WTC11 (cell line): ENCODE data around the gene IL1RAPL1.

ENCODE experiments used
- CBFB ChIP-seq: sonication (generic); formaldehyde crosslinking; IDR thresholded peaks from 2 replicates; pipeline ENCODE4 v1.8.1; 2022; ENCODE audit warnings: mild to moderate bottlenecking, low read depth, missing genetic modification reagents
- CREB1 ChIP-seq: sonication (generic); formaldehyde crosslinking; IDR thresholded peaks from 2 replicates; pipeline ENCODE4 v1.8.0; 2023; ENCODE audit warnings: mild to moderate bottlenecking, missing genetic modification reagents
- CREM ChIP-seq: sonication (generic); formaldehyde crosslinking; IDR thresholded peaks from 2 replicates; pipeline ENCODE4 v1.8.1; 2022; ENCODE audit warnings: mild to moderate bottlenecking, missing genetic modification reagents, moderate library complexity
- CTCF ChIP-seq: fragments of 200-600 bp; IDR thresholded peaks from 2 replicates; pipeline ENCODE4 v1.8.0; 2022; ENCODE audit warnings: antibody characterized with exemption
- FOXP1 ChIP-seq: sonication (generic); formaldehyde crosslinking; IDR thresholded peaks from 2 replicates; pipeline ENCODE4 v1.8.0; 2022; ENCODE audit warnings: missing genetic modification reagents, mild to moderate bottlenecking, moderate library complexity, borderline replicate concordance
- GABPB1 ChIP-seq: sonication (generic); formaldehyde crosslinking; IDR thresholded peaks from 2 replicates; pipeline ENCODE4 v1.8.1; 2023; ENCODE audit warnings: mild to moderate bottlenecking, missing genetic modification reagents
- NFYB ChIP-seq: sonication (generic); formaldehyde crosslinking; conservative IDR thresholded peaks from 2 replicates; pipeline ENCODE4 v1.8.0; 2022; ENCODE audit warnings: low read depth, missing genetic modification reagents
- SP1 ChIP-seq: sonication (generic); formaldehyde crosslinking; conservative IDR thresholded peaks from 2 replicates; pipeline ENCODE4 v1.8.1; 2022; ENCODE audit warnings: missing genetic modification reagents
- TF ChIP-seq, protein P1 (sequence below): sonication (generic); formaldehyde crosslinking; IDR thresholded peaks from 2 replicates; pipeline ENCODE4 v1.8.0; 2022; ENCODE audit warnings: mild to moderate bottlenecking, missing genetic modification reagents
- TF ChIP-seq, protein P2 (sequence below): fragments of 250-450 bp; sonication (Bioruptor Pico); IDR thresholded peaks from 2 replicates; pipeline ENCODE4 v1.9.0; 2021; ENCODE audit warnings: moderate library complexity, mild to moderate bottlenecking, inconsistent platforms, borderline replicate concordance
- TF ChIP-seq, protein P3 (sequence below): sonication (generic); formaldehyde crosslinking; IDR thresholded peaks from 2 replicates; pipeline ENCODE4 v1.8.0; 2022; ENCODE audit warnings: mild to moderate bottlenecking, missing genetic modification reagents
- TF ChIP-seq, protein P4 (sequence below): sonication (generic); formaldehyde crosslinking; IDR thresholded peaks from 2 replicates; pipeline ENCODE4 v1.8.1; 2023; ENCODE audit warnings: mild to moderate bottlenecking, missing genetic modification reagents, moderate library complexity
- TF ChIP-seq, protein P5 (sequence below): sonication (generic); formaldehyde crosslinking; IDR thresholded peaks from 2 replicates; pipeline ENCODE4 v1.8.1; 2023; ENCODE audit warnings: mild to moderate bottlenecking, missing genetic modification reagents, moderate library complexity

GRCh38 chrX:29641461-29641860 is 1054.2 kb downstream of the IL1RAPL1 start:
- TF ChIP-seq, protein P1, sequence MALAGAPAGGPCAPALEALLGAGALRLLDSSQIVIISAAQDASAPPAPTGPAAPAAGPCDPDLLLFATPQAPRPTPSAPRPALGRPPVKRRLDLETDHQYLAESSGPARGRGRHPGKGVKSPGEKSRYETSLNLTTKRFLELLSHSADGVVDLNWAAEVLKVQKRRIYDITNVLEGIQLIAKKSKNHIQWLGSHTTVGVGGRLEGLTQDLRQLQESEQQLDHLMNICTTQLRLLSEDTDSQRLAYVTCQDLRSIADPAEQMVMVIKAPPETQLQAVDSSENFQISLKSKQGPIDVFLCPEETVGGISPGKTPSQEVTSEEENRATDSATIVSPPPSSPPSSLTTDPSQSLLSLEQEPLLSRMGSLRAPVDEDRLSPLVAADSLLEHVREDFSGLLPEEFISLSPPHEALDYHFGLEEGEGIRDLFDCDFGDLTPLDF (CRISPR knock-in tag) = no peak
- TF ChIP-seq CREB1 (CRISPR knock-in tag) (no peak), CTCF (no peak), CREM (CRISPR knock-in tag) (no peak), SP1 (CRISPR knock-in tag) (no peak), FOXP1 (CRISPR knock-in tag) (no peak), GABPB1 (CRISPR knock-in tag) (no peak), NFYB (CRISPR knock-in tag) (no peak), CBFB (CRISPR knock-in tag) (no peak)
- TF ChIP-seq, protein P2, sequence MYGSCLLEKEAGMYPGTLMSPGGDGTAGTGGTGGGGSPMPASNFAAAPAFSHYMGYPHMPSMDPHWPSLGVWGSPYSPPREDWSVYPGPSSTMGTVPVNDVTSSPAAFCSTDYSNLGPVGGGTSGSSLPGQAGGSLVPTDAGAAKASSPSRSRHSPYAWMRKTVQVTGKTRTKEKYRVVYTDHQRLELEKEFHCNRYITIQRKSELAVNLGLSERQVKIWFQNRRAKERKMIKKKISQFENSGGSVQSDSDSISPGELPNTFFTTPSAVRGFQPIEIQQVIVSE (CRISPR knock-in tag) = no peak
- TF ChIP-seq, protein P3, sequence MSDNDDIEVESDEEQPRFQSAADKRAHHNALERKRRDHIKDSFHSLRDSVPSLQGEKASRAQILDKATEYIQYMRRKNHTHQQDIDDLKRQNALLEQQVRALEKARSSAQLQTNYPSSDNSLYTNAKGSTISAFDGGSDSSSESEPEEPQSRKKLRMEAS (CRISPR knock-in tag) = no peak
- TF ChIP-seq, protein P4, sequence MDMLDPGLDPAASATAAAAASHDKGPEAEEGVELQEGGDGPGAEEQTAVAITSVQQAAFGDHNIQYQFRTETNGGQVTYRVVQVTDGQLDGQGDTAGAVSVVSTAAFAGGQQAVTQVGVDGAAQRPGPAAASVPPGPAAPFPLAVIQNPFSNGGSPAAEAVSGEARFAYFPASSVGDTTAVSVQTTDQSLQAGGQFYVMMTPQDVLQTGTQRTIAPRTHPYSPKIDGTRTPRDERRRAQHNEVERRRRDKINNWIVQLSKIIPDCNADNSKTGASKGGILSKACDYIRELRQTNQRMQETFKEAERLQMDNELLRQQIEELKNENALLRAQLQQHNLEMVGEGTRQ (CRISPR knock-in tag) = no peak
- TF ChIP-seq, protein P5, sequence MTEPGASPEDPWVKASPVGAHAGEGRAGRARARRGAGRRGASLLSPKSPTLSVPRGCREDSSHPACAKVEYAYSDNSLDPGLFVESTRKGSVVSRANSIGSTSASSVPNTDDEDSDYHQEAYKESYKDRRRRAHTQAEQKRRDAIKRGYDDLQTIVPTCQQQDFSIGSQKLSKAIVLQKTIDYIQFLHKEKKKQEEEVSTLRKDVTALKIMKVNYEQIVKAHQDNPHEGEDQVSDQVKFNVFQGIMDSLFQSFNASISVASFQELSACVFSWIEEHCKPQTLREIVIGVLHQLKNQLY = no peak
